CD4-positive, alpha-beta T cell treated with Interleukin-6 at 100 ng/mL for 8 hours (primary cell): ENCODE results near the gene ANKK1.

Source experiments
- DNase-seq: peaks from one replicate; pipeline ENCODE4 v3.0.0-alpha.2; 2020; ENCODE audit warnings: mixed read lengths, low spot score

The ANKK1 gene

DNA sequence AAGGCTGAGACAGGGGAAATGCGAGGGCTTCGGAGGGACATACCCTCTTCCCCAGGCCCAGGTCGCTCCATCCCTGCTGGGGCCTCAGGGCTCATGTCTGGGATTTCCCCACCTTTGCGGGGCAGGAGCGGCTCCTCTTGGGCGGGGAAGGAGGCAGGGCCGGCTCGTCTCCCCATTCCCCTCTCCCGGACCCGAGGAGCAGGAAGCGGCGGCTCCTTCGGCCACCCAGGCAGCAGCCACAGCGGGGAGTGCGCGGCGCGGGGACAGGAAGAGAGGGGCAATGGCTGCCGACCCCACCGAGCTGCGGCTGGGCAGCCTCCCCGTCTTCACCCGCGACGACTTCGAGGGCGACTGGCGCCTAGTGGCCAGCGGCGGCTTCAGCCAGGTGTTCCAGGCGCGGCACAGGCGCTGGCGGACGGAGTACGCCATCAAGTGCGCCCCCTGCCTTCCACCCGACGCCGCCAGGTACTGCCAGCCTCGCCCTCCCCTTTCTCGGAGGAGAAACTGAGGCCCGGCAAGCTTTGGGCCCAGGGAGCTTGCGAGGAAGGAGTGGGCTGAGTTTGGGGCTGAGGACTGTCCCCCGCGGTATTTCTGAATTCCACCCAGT is at the start of gene ANKK1:
TSS of gene ANKK1 (plus strand) at position 175 of the 607 bp plus-strand sequence. CDS start at position 281, 106 bp downstream.
- no peak for DNase-seq

GRCh38 chr11:113338730-113339129 is 48.8 kb upstream of the ANKK1 start:
- DNase-seq = no peak

- DNase-seq = no peak
Observed at GRCh38 chr11:113339929-113340589, 47.5 kb upstream of the ANKK1 start.

DNA sequence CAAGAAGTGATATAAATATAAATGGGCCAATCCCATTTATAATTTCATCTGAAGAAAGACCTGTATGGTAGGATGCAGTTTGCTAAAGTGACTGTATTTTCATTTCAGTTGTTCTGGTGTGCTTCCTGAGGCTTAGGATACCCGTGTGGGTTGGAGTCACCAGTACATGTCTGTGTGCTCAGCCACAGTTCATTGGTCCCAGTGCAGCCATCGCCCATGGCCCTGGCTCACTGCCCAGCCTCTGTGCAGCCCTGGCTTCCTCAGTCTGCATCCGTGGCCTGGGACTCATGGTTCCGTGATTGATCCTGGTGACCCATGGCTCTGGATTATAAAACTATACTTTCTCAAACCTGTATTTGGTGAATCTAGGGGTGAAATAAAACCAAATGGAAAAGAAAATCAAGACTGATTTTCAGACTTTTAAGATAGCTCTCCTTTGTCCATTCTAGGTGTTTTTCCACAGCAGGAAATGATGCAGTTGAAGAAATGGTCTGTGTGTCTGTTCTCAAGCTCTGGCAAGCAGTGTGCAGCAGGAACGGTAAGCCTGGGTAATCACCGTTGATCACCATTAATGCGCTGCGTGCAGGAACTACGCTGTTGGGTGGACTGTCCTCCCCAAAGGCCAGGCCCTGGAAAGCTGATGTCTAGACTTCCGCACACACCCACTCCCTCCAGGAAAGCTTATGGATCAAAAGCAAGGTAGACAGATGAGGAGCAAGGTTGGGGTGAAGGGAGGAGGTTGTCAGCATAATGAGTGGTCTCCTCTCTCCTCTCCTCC is 46.0 kb upstream of the ANKK1 start:
- DNase-seq = no peak

- DNase-seq = no peak
Observed at GRCh38 chr11:113345978-113346377, 41.6 kb upstream of the ANKK1 start.

DNA sequence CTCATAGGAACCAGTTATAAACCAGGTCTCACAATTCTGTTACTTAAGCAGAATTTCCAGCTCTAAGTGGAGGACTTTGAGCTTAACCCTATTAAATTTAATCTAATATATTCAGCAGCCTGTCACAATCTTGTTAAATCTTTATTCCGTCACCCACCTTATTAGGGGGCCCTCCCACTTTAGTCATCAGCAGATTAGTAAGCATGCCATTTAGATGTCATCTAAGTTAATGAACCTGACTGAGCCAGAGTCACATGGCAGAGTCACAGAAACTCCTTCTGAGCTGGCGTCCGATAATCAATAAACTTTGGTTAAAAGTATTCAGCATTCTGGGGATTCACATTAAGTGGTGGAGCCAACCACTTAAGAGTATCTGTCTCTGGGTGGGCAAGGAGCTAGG is 38.1 kb upstream of the ANKK1 start:
- DNase-seq = no peak

GRCh38 chr11:113350336-113351067 is 37.1 kb upstream of the ANKK1 start:
- no peak for DNase-seq

- no peak for DNase-seq
Observed at GRCh38 chr11:113351068-113351450, 36.5 kb upstream of the ANKK1 start.

DNA sequence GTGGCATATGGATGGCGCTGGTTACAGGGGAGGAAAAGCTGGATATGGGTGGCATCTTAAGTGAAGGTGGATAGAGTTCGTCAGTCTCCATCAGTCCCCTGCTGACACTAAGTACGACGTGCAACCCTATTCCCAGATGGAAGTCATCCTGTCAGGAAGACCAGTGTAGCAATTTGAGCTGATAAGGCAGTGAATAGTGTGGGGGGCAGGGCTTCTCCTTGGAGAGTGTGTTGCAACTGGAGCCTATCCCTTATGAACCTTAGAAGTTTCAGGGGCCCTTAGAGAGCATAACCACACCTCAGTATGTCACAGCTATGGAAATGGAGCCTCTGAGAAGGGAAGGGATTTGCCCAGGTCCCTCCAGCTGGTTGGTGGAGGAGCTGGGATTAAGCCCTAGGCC is 36.1 kb upstream of the ANKK1 start:
- no peak for DNase-seq

- no peak for DNase-seq
Observed at GRCh38 chr11:113356203-113356602, 31.4 kb upstream of the ANKK1 start.

DNA sequence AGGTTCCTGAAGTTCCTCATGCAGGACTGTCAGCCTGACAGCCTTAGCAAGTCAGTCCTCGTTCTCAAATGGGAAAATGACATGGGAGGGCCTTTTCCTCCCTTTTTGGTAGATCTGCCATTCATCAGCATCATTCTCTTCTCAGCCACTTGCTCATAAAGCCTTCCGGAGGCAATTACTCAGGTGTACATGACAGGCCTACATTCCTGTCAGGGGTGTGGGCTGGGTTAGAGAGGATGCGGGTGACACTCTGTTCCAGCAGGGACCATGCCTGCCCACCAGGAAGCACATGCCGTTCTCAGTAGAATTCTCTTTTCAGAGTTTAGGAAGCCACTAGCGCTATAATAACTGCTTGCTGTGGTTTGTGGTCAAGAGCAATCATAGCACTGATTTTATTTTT is 24.2 kb upstream of the ANKK1 start:
- no peak for DNase-seq

- no peak for DNase-seq
Observed at GRCh38 chr11:113363996-113364641, 23.5 kb upstream of the ANKK1 start.

- DNase-seq = no peak
Observed at GRCh38 chr11:113365895-113366294, 21.7 kb upstream of the ANKK1 start.

DNA sequence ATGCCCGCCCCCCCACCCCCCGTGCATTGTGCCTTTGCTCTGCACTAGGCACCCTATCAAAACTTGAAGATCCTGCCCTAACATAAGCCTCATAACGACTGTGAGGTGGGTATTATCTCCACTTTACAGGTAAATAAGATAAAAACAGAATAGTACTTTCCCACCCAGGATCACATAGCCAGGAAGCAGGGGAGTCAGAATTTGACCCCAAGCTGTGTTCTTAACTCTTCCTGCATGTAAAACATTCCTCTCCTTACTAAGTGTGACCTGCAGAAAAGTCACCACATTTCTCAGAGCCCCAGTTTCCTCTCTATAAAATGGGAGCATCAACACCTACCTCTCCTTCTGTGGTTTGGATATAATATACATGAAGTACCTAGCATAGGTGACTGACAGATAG is 18.2 kb upstream of the ANKK1 start:
- DNase-seq = no peak

DNA sequence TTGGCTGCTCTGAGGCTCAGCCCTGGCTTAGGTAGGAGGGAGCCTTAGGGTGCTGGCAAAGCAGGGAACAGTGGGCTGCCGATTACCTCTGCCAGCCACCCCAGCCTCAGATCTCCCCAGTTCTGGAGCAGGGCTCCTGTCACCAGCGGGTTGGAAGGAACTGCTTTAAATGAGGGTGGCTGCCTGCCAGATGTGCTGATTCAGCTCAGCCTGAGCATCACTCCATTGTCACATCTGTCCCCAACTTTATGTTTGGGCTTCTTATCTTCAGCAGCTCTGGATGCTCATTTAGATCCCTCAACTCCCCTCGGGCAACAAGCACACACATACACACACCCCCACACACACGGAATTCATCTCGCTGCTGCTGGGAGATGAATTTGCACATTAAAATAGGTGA is 16.9 kb upstream of the ANKK1 start:
- DNase-seq = no peak

DNA sequence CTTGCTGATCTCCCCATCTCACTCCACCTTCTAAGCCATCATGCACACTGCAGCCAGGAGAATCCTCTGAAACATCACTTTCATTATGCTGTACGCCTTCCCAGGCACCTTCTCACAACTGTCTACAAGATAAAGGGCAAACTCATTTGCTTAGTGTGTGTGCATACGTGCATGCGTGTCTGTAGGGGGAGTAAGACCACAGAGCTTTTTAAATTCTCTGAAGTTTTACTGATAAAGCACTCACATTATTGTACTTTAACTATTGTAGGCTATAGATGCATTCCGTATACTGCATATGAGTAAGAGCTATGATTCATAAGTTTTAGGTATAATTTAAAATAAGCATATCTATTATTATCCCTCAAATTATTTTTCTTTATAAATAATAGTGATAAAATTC is 15.3 kb upstream of the ANKK1 start:
- DNase-seq = no peak

DNA sequence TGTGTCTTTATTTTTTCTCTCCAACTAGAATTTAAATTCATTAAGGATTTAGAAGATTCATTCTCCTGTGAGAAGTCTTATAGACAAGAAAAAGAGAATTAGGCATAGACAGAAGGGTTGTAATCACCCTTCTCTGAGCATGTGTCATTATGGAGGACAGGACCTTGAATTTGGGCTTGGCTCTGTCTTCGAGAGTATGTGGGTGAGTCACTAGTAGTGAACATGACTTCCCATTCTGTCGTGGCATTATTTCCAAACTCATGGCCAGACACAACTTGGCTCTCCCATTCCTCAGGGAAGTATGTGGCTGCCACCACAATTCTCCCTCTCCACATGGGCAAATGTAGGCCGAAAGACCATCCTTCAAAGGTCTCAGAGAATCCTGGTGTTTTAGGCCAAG is 14.3 kb upstream of the ANKK1 start:
- DNase-seq = no peak

- DNase-seq = no peak
Observed at GRCh38 chr11:113373981-113374560, 13.5 kb upstream of the ANKK1 start.

DNA sequence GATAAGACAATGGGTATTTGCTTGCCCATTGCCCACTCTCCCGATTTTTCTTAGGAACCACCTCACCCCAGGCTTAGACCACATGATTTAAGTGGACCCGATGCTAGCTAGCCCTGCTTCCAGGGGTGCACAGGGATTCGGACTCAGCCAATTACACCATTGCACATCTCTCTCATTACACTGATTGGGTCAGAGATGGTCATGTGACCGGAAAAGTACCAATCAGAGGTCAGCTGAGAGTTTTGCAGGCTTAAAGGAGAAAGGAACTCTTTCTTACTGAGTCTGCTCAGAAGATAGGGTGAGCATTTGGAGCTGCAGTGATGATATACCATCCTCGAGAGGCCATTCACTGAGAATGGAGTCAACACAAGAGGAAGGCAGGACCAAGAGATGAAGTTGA is 12.2 kb upstream of the ANKK1 start:
- no peak for DNase-seq

DNA sequence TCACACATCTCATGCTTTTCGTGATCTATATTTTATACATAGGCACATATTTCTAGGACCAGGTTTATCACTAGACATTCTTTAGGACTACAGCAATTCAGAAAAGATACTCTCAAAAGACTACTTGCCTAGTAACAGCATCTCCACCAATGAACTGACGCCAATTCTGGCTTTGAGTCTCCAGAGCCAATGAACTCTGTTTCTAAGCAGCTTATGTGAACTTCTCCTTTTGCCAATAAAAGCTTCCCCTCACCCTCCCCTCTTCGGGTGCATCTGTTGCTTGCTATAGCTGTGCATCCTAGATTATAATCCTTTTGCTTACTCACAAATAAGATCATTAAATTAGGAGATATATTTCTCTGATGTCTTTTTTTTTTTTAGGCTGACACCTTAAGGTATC is 11.4 kb upstream of the ANKK1 start:
- no peak for DNase-seq

DNA sequence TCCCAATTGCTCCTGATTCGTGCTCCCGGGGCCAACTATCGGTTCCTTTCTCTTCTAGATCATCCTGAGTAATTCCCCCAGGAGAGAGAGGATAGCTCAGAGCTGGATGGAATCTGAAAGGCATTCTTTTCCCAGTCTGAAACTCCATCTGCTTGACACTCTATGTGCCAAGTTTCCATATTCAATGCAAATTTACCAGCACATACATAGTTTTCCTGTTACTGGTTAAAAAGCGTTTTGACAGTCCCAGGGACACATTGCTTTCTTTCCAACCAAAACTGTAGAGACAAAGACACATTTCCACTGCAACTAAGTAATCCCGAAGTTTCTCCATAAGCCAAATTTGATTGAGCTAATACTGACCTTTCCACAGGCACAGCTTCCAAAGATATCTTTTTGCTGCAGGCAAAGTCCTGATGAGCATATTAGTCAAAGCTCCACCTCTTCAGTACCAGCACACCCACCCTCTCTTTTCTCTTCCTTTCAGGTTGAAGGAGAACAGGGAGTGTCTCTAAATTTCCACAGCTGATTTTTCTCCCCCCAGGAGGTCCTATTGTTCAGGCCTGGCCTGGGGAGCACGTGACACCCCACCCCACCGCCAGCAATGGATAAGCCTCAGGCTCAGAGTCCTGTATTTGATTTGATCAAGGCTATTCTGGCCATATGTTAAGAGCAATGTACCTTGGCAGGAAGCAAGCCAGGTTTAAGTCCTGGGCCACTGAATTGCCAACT is 9.7 kb upstream of the ANKK1 start:
- no peak for DNase-seq
